Choroid plexus epithelial cell (primary cell): ENCODE measurements around the gene CCL21.

Experiments
- DNase-seq: peaks from one replicate; pipeline ENCODE4 v3.0.0-alpha.2; 2010; ENCODE audit warnings: low read depth
- H3K4me3 ChIP-seq: 2 replicates; pipeline ENCODE4 v1.5.1; 2011; ENCODE audit warnings: low read depth, mild to moderate bottlenecking, control low read depth, low read length, moderate library complexity
- CTCF ChIP-seq: conservative IDR thresholded peaks from 2 replicates; pipeline ENCODE4 v1.5.1; 2011; ENCODE audit warnings: low read depth, mild to moderate bottlenecking, control low read depth, inconsistent platforms, low read length, moderate library complexity

CCL21 gene

GRCh38 chr9:34707130-34707529 lies 2.8 kb downstream of the CCL21 start:
- no peak overlapping the region for H3K4me3 ChIP-seq
- no peak for TF ChIP-seq CTCF
- no peak for DNase-seq

- peak; percentile 93 for DNase-seq
- H3K4me3 ChIP-seq, result peak overlapping the region; percentile 66
- peak; percentile 100 for TF ChIP-seq CTCF
Measured at GRCh38 chr9:34701769-34702736, 7.9 kb downstream of the CCL21 start.

GRCh38 chr9:34701023-34701768 lies 8.7 kb downstream of the CCL21 start:
- peak; percentile 58 for DNase-seq
- H3K4me3 ChIP-seq, result peak overlapping the region; percentile 66
- peak; percentile 77 for TF ChIP-seq CTCF

- no peak for DNase-seq
- H3K4me3 ChIP-seq, result no peak overlapping the region
- TF ChIP-seq CTCF, result no peak
Measured at GRCh38 chr9:34694811-34695210, 15.1 kb downstream of the CCL21 start.

GRCh38 chr9:34693560-34693959 lies 16.4 kb downstream of the CCL21 start:
- no peak for DNase-seq

GRCh38 chr9:34691936-34692315 lies 18.0 kb downstream of the CCL21 start:
- DNase-seq, result no peak
- no peak overlapping the region for H3K4me3 ChIP-seq
- no peak for TF ChIP-seq CTCF

More at GRCh38 chr9:34693560-34693959, 16.4 kb downstream of the CCL21 start:
- H3K4me3 ChIP-seq, result no peak overlapping the region
- TF ChIP-seq CTCF, result no peak
